ENCODE data around the gene PCDHGA3.

- TF ChIP-seq ZNF274 (IDR thresholded peaks at IDR 0.05; ENCODE audit: low read depth, low read length) = no peak
- no peak for TF ChIP-seq YY1 (IDR thresholded peaks at IDR 0.05; ENCODE audit: insufficient read depth, insufficient read length)
Measured at GRCh38 chr5:141328231-141328630, 15.4 kb upstream of the PCDHGA3 start.

Measured in NT2/D1 (cell line).